Mammary epithelial cell (primary cell): Measurements from ENCODE around the gene BAIAP2L1.

Experiments
- CTCF ChIP-seq, 2 donors: IDR thresholded peaks in 1 of 2; conservative IDR thresholded peaks in 1 of 2; 2 replicates each; pipeline ENCODE4 v1.5.1; 2011 to 2012; ENCODE audit warnings: inconsistent platforms in 2 of 2, low read length in 2 of 2, mild to moderate bottlenecking in 2 of 2, control low read depth in 1 of 2, low read depth in 1 of 2; ENCODE audit not compliant: insufficient read depth in 1 of 2; ENCODE audit errors: extremely low read depth in 1 of 2
- EZH2 ChIP-seq: IDR thresholded peaks from 2 replicates; pipeline ENCODE4 v1.6.1; 2012; ENCODE audit warnings: low read length, inconsistent platforms, borderline replicate concordance

- no peak for TF ChIP-seq CTCF (conservative IDR thresholded peaks at IDR 0.05 in 1 of 2, IDR thresholded peaks at IDR 0.05 in 1 of 2; ENCODE audit: extremely low read depth in 1 of 2, insufficient read depth in 1 of 2, low read depth in 1 of 2, low read length in 2 of 2)
- no peak for TF ChIP-seq EZH2
These were observed 32.2 kb downstream of the BAIAP2L1 start for GRCh38 chr7:98368716-98369115.
